DND-41 (cell line): ENCODE results near the gene AKNA.
A peak's percentile ranks its signal among the peaks of the same experiment; 100 is the strongest.

Experiments used
- ATAC-seq: fragments of 200-7000 bp; cut with Tn5 transposase; 3 replicates; pipeline ENCODE4 v1.9.1; 2021; ENCODE audit warnings: low read depth; ENCODE audit not compliant: insufficient read depth
- DNase-seq: peaks from one replicate; pipeline ENCODE4 v3.0.0-alpha.2; 2020
- H2AFZ ChIP-seq: 2 replicates; pipeline ENCODE4 v1.6.0; 2012; ENCODE audit warnings: low read depth, low read length
- H3K27ac ChIP-seq: 2 replicates; pipeline ENCODE4 v1.5.1; 2012; ENCODE audit warnings: low read length, inconsistent platforms
- H3K27me3 ChIP-seq: fragments of 200-600 bp; sonication (generic); 2 replicates; pipeline ENCODE4 v1.6.0; 2012; ENCODE audit warnings: low read length, mild to moderate bottlenecking, inconsistent platforms; ENCODE audit not compliant: insufficient read depth, poor library complexity
- H3K36me3 ChIP-seq: 2 replicates; pipeline ENCODE4 v1.5.1; 2012; ENCODE audit warnings: low read length, inconsistent platforms; ENCODE audit not compliant: insufficient read depth
- H3K4me1 ChIP-seq: 2 replicates; pipeline ENCODE4 v1.5.1; 2012; ENCODE audit warnings: mild to moderate bottlenecking, low read length; ENCODE audit not compliant: insufficient read depth
- H3K4me2 ChIP-seq: 2 replicates; pipeline ENCODE4 v1.6.0; 2012; ENCODE audit warnings: mild to moderate bottlenecking, moderate library complexity, low read length, inconsistent platforms; ENCODE audit not compliant: insufficient read depth
- H3K4me3 ChIP-seq, 2 experiments: fragments of 200-600 bp in 1 of 2; shearing (Covaris generic) in 1 of 2; 2 replicates each; pipeline ENCODE4 v1.5.1; 2012 to 2016; ENCODE audit warnings: inconsistent platforms in 2 of 2, low read length in 2 of 2, mild to moderate bottlenecking in 2 of 2, low read depth in 1 of 2, moderate library complexity in 1 of 2
- H3K79me2 ChIP-seq: 2 replicates; pipeline ENCODE4 v1.6.0; 2012; ENCODE audit warnings: low read length, inconsistent platforms; ENCODE audit not compliant: insufficient read depth
- H3K9ac ChIP-seq: 2 replicates; pipeline ENCODE4 v1.6.0; 2012; ENCODE audit warnings: low read depth, mild to moderate bottlenecking, inconsistent platforms, low read length, moderate library complexity
- H3K9me3 ChIP-seq: 2 replicates; pipeline ENCODE4 v1.5.1; 2012; ENCODE audit warnings: low read length, moderate library complexity, mild to moderate bottlenecking, inconsistent platforms; ENCODE audit not compliant: insufficient read depth, severe bottlenecking
- H4K20me1 ChIP-seq: 2 replicates; pipeline ENCODE4 v1.6.0; 2012; ENCODE audit warnings: low read length; ENCODE audit not compliant: insufficient read depth
- EZH2 ChIP-seq: IDR thresholded peaks from 3 replicates; pipeline ENCODE4 v1.6.1; 2012; ENCODE audit warnings: borderline replicate concordance, low read depth, mild to moderate bottlenecking, moderate library complexity, low read length, inconsistent platforms; ENCODE audit not compliant: severe bottlenecking
- TF ChIP-seq, protein P1 (sequence below): IDR thresholded peaks from 2 replicates; pipeline ENCODE4 v1.5.1; 2012; ENCODE audit warnings: borderline replicate concordance, low read length, moderate library complexity, mild to moderate bottlenecking; ENCODE audit not compliant: poor library complexity, severe bottlenecking; ENCODE audit errors: extremely low read depth

AKNA gene

DNA sequence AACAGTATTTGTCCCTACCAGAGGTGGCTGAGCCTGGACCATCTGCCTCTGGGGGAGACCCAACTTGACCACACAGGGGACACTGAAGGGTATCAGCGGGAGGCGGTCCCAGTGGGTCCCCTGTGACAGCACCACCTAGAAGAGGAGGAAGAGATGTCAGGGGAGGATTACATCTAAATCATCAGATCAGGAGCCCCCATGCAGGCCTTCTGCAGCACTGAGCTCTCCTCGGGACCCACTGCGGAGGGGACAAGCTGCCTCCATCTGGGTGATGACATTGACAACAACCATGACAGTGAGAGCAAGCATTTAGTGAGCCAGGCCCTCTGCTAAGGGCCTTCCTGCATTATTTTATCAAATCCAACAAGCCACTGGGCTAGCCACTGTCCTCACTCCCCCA is 45.8 kb downstream of the AKNA start:
- Histone ChIP-seq H3K79me2 (no peaks in the 10 kb centered on the region), H3K9me3 (no peaks in the 10 kb centered on the region), H3K4me3 (no peak overlapping the region), H2AFZ (no peak overlapping the region), H4K20me1 (no peaks in the 10 kb centered on the region), H3K4me1 (no peaks in the 10 kb centered on the region), H3K27me3 (no peaks in the 10 kb centered on the region), H3K4me2 (no peak overlapping the region), H3K9ac (no peak overlapping the region), H3K36me3 (peaks cover 96% of the 10 kb centered on the region), H3K27ac (no peak overlapping the region)
- DNase-seq = no peak
- ATAC-seq = no peak
- TF ChIP-seq, protein P1, sequence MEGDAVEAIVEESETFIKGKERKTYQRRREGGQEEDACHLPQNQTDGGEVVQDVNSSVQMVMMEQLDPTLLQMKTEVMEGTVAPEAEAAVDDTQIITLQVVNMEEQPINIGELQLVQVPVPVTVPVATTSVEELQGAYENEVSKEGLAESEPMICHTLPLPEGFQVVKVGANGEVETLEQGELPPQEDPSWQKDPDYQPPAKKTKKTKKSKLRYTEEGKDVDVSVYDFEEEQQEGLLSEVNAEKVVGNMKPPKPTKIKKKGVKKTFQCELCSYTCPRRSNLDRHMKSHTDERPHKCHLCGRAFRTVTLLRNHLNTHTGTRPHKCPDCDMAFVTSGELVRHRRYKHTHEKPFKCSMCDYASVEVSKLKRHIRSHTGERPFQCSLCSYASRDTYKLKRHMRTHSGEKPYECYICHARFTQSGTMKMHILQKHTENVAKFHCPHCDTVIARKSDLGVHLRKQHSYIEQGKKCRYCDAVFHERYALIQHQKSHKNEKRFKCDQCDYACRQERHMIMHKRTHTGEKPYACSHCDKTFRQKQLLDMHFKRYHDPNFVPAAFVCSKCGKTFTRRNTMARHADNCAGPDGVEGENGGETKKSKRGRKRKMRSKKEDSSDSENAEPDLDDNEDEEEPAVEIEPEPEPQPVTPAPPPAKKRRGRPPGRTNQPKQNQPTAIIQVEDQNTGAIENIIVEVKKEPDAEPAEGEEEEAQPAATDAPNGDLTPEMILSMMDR = no peak
- TF ChIP-seq EZH2 = no peak

DNA sequence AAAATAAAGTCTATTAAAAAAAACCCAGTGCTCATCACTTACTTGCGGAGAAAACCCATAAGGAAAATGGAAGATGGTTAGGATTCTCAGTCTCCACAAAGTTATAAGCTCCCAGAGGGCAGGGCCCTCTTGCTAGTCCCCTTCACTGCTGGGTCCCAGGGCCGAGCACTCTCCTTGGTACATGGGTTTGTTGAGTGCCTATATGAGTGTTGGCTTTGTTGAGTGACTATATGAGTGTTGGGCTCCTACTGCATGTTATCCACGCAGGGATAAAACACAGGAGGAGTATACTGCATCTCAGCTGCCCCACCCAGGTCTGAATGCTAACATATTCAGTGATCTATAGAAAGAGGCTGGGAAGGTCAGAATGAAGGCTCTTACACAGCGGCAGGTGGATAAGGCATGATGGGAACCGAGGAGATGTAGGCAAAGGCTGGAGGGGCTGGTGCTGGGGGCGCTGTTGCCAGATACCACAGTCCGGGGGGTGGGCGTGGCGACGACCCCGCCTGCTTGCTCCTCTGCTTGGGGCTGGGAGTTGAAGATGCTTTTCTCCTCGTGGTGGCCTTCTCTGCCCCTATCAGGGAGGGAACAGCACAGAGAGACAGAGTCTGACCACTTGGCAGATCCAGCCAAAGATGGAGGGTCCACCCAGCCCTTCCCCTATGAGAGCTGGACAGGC is 46.5 kb downstream of the AKNA start:
- no peaks in the 10 kb centered on the region for H3K9me3 ChIP-seq
- H3K27ac ChIP-seq = no peak overlapping the region
- H3K4me1 ChIP-seq = no peaks in the 10 kb centered on the region
- no peak overlapping the region for H3K4me3 ChIP-seq
- ATAC-seq = no peak
- no peaks in the 10 kb centered on the region for H3K79me2 ChIP-seq
- no peak overlapping the region for H3K9ac ChIP-seq
- no peak for DNase-seq
- peaks cover 95% of the 10 kb centered on the region for H3K36me3 ChIP-seq
- no peaks in the 10 kb centered on the region for H4K20me1 ChIP-seq
- H3K27me3 ChIP-seq = no peaks in the 10 kb centered on the region
- no peak overlapping the region for H3K4me2 ChIP-seq
- TF ChIP-seq, protein P1 = no peak
- TF ChIP-seq EZH2 = no peak
- H2AFZ ChIP-seq = no peak overlapping the region

DNA sequence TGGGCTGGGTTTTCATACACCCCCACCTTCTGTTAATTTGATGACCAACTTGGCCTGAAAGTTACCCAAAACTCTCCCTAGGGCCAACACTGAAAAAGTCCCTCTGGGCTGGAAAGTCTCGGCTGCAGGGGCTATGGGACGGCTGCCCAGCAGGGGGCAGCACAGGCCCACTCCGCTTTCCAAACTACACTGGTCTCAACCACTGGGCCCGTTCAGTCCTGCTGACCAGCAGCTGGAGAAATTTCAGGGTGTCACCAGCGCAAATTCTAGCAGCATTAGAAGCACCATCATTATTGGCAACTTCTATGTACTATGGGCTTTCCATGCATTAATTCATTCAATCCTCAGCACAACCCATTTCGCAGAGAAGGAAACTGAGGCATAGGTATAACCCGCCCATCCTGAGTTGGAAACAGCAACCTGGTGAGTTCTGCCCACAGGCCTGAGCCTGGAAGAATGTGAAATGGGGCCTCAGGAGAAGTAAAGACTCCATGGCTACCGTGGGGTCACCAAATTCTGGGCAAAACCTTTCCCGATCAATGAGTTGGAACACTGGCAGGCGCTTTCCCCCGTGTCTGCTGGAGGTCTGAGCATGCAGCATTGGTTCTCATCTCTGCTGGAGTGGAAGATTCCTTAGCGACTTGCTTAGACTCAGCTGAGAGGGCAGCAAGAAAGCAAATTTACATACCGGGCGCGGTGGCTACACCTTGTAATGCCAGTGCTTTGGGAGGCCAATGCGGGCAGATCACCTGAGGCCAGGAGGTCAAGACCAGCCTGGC is 48.5 kb downstream of the AKNA start:
- Histone ChIP-seq H3K9me3 (no peaks in the 10 kb centered on the region), H3K4me1 (no peaks in the 10 kb centered on the region), H3K27me3 (no peaks in the 10 kb centered on the region), H3K4me3 (no peak overlapping the region), H3K36me3 (peaks cover 95% of the 10 kb centered on the region), H3K27ac (0 out of 2 replicates have a peak overlapping the region, but pooled peaks have one; percentile 20), H3K4me2 (no peak overlapping the region), H2AFZ (no peak overlapping the region), H4K20me1 (no peaks in the 10 kb centered on the region), H3K9ac (no peak overlapping the region), H3K79me2 (no peaks in the 10 kb centered on the region)
- TF ChIP-seq, protein P1 = peak; percentile 82
- TF ChIP-seq EZH2 = no peak
- DNase-seq (peak; percentile 45), ATAC-seq (peak; percentile 69; the same call in 2 of the 3 replicates)
